Posterior vena cava (tissue), 2 donors: ENCODE data around the gene ADD3. TPM values are rescaled to one million over a fixed set of nuclear protein-coding genes. Genes with fewer than 3 reads are reported as not detected.
"Not testable (repeated sequence)": the region's sequence is repeated elsewhere in the genome, so short reads cannot be mapped to it uniquely, and the experiment has no call there.

Experiments
- DNase-seq: peaks from one replicate; pipeline ENCODE4 v3.0.0-alpha.2; 2020; ENCODE audit warnings: low spot score
- intact Hi-C, 2 donors: fragments of 100-400 bp; cut with DNase I; formaldehyde crosslinking; loops; one replicate each; pipeline versions ENCODE4 v1.14.1 to v1.14.2; 2022 to 2023
- total RNA-seq, 2 donors: library from RNA; stranded (reverse); fragmentation: NEBNext Ultra II Directional; extraction: Animal tissue kit (Norgen Biotek cat#: 25700); gene quantifications; one replicate each; pipeline ENCODE4 v1.2.1, GENCODE V29; 2021
- donor health status: DM: yes; HTN: yes; CAD: no.
- donor health status: DM: yes; HTN: yes; CAD: no.

ADD3 gene
- total RNA-seq, 2 donors from 2014 or later, result 95.0 to 116 TPM

DNA sequence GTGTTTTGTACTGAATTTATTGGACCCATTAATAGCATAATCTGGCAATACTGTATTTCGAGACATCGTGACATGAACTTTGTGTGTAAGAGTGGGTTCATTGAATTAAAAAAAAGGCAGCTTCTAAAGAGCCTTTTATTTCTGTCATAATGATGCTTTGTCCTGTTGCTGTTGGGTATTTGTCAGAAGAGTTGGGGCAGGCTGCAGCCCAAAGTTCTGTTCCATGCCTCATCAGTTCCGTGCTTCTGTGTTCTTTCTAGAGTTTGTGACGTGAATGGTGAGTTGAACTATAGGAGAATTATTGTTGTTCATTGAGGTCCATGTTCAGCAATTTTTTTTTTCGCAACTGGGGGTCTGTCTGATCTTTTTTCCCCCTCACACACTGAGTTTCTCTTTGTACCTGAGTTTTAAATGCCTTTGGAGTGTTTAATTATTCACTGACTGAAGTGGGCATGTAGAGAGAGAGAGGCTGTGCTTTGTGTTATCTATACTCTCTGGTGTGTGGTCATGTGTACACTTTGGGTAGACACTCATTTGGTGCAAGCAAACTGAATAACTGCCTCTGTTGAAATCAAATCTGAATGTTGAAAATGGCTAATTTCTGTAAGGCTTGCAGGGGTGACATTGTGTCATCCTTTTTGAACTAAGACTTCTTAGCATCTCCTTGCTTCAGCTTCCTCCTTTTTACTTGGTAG is 69.8 kb downstream of the ADD3 start:
- intact Hi-C loops, result no loop called here
- no peak for DNase-seq

DNA sequence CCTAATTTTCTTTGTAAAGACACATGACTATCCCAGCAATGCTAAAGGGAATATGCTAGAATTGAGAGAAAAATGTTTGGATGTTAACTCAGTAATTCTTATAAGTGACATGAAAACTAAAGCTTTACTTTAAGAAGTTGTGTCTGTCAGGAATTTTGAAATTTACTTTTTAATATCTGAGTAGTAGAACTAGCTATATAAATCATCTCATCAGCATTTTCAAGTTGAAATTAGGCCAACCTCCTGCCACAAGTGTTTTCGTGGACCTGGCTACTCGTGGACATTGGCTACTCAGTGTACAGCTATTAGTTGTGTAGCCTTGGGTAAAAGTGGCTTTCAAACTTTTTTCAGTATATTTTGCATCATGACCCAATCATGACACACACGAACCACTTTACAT is 70.5 kb downstream of the ADD3 start:
- no peak for DNase-seq
- intact Hi-C loops, result no loop called here

DNA sequence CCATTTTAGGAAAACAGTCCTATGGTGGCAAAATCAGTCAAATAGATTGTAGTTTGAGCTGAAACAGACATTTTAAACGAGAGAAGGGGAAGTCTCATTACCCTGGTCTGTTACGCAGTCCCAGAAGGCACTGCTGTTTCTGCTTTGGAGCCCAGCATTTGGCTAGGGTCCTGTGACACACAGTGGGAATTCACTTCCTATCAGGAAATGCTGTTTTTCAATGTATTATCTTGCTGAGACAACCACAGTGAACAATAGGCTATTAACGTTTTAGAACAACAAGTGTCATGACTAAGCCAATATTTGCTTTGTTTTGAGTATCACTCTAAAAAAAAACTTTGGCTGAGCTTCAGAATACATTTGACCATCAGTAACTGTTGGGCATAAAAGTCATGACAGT is 74.1 kb downstream of the ADD3 start:
- intact Hi-C loops, result no loop called here
- DNase-seq, result no peak

DNA sequence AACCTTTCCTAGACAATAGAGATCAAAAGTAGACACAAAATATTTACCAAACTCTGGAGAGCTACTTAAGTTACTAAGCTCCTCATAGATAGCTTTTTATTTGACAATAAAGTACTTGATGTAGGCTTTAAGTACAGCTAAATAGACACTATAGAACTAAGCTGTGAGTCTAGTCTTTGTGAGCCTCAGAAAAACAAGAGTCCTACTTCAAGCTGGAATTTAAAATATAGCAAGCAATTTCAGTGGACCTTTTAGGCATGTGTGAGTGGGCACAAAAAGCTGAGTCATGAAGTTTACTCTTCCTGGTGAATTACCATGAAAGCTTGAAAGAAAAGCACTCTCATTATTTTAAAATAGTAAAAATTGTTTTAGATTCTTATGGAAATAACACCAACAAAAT is 76.1 kb downstream of the ADD3 start:
- intact Hi-C loops, result no loop called here
- DNase-seq, result no peak

DNA sequence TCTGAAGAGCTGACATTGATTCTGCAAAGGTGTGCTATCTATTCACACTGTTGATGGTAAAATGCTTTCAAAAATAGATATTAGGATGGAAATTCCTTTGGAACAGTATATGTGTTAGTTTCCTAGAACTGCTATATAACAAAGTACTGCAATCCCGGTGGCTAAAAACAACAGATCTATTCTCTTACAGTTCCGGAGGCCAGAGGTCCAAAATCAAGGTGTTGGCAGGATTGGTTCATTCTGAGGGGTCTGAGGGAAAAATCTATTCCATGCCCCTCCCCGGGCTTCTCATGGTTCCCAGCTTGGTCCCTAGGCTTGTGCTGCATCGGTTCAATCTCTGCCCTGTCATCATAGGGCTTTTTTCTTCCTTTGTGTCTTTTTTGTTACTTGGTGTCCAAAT is 79.9 kb downstream of the ADD3 start:
- intact Hi-C loops, result no loop called here

DNA sequence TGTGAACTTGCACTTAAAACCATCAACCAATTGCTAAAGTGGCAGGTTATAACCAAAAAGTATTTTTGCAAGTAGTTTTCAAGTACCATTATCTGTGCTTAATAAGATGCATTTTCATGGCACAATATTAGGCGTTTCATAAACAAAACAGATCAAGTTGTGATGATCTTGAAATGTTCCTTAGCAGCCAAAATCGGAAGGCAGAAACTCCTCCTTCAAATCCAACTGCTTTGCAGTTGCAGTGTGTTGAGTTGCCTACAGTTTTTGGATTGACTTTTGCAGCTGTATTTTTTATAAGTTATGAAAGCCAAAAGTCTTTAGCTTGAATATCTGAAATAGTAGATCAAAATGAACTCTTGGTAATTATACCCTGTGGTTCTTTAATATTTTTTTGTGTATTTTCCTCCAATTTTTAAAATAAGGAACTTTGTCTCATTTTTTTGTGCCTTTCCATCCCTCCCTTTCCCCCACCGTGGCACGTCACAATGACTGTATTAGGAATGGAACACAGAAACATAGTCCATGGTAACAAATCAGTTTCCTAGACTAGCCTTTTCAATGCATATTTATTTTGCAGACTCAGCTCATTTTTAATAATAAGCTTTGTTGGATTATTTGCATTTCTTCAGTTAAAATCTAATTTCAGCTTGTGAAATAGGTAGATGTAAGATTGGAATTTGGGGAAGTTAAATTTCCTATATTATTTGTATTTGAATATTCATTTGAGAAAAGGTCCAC is 80.8 kb downstream of the ADD3 start:
- no peak for DNase-seq
- intact Hi-C loops, result no loop called here

More for the DNA sequence above, 79.9 kb downstream of the ADD3 start:
- no peak for DNase-seq

DNA sequence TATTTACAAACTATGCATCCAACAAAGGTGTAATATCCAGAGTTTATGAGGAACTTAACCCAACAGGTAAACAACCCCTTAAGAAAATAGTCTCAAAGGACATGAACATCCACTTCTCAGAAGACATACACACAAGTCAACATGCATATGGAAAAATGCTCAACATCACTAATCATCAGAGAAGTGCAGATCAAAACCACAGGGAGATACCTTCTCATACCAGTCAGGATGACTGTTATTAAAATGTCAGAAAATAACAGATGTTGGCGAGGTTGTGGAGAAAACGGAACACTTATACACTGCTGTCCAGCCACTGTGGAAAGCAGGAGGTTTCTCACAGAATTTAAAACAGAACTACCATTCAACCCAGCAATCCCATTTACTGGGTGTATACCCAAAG is 84.0 kb downstream of the ADD3 start:
- intact Hi-C loops, result no loop called here

DNA sequence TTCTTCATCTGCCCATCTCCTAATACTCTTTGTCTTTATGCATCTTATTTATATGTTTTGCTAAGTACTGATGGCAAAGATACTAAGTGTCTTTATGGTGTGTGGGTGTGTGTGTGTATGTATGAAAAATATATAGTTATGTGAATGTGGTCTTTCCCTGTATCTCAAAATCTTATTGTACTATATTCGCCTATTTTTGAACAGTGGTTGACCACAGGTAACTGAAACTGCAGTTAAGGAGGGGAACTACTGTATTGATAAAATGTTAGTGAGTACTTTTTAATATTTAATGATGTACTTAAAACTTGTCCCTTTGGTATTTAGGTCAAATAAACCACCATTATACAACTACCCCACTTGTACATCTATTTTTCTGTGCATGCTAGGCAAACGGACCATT is 85.9 kb downstream of the ADD3 start:
- intact Hi-C loops, result no loop called here
- no peak for DNase-seq

More for the DNA sequence above, 84.0 kb downstream of the ADD3 start:
- DNase-seq, result no peak

DNA sequence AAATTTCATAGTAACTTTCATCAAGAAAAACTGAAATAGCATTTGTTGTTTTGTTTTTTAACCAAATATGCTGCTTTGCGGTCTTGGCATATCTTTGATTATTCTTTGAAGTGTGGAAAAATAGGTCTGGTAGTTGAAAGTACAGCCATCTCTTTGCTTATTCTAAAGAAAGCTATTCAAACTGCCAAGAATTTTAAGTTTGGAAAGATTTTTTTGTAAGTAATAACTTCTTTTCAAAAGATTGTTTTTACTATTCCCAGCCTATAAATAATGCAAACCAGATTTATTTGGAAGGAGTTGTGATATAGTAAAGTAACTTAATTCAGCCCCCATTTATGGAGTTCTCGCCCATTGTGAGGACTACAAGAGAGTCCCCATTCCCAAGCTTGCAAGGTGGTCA is 87.0 kb downstream of the ADD3 start:
- DNase-seq, result no peak
- intact Hi-C loops, result no loop called here

DNA sequence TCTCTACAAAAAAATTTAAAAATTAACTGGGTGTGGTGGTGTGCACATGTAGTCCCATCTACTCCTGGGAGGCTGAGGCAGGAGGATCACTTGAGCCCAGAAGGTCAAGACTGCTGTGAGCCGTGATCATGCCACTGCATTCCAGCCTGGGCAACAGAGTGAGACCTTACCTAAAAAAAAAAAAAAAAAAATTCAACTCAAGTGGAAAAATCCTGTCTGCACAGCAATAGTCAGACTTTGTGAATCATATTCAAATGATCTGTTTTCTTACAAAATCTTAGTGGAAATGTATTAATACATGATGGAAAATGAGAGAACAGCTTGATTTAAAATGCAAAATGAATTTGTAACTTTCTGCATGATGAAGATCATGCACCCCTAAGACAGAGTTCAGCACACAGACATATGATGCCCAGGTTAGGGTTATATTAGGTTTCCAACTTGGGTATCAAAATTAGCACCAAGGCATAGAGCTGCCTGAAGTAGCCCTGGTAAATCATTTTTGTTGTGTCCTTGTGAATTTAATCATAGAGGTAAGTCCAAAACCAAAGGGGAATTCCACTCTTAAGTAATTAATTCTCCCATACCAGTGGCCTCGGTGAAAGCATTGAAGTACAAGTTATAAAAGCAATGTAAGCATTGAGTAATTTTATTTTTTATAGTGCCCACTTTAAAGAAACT is 93.8 kb downstream of the ADD3 start:
- intact Hi-C loops, result no loop called here

DNA sequence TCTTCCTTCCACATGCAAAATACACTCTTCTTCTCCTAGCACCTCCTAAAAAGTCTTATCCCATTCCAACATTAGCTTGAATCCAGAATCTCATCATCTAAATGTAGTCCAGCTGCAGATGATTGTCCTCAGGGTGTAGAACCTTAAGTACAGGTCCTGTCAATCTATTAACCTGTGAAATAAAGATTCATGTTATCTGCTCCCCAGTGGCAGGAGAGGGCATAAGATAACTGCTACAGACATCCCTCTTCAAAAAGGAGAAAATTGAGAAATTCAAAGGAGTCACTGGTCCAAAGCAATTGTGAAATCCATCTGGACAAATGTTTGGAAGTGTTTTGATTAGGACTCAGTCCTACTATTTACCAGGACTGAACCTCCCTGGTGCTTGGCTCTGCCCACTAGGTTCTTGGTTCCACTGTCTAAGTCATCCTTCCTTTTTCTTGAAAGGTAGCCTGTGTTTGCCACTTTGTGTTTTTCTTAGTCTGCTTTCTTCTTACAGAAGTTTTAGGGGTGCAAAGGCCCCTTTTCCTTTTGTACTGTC is 96.2 kb downstream of the ADD3 start:
- intact Hi-C loops, result no loop called here
- no peak for DNase-seq

More for the DNA sequence above, 93.8 kb downstream of the ADD3 start:
- DNase-seq, result no peak

DNA sequence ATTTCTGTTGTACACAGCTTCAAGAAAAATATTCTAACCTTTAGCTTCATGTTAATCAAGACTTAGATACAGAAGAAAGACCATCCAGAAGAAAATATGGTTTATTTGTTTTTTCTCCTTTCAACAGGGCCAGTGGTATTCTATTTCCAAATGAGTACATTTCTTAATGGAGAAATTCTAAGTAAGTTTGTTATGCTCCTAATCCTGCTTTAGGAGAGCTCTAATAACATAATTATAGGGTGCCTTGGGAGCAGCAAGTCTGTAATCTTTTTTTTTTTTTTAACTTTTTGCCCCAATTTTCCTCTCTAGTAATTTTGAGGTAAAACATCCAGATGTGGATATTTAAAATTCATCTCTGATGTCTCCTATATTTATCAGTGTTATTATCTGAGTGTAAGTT is 98.1 kb downstream of the ADD3 start:
- intact Hi-C loops, result no loop called here
- DNase-seq, result no peak

DNA sequence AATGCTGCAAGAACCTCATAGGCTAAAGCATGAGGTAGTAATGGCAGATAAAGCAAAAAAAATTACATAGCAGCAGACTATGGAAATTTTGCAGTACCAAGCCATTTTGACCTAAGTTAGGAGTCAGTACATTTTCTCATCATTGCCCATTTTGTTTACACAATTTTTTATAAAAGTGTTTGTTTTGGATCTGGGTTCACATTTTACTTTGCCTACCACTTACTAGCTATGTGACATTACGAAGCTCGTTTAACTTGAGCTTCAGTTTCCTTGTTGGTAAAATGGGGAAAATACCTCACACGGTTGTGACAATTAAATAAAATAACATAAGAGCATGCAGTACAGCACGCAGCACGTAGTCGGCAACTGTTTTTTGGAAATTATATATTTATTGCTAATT is 99.6 kb downstream of the ADD3 start:
- intact Hi-C loops, result no loop called here
- no peak for DNase-seq

DNA sequence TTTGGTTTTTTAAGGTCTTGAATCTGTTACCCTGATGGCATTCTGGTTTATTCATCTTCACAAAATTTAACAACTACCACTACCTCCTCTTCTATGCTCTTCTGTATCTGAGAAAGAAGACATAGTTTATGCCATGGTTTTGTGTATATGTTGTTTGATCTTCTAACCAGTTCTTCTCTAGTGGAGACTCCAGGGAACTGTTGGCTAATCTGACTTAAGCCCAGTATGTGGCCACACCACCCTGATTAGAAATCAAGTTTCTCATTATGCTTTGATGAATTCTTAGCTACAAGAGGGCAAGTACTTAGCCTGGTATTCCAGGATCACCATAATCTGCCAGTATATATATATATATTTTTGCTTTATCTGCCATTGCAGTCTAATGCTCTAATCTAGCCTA is 100.1 kb downstream of the ADD3 start:
- DNase-seq, result no peak

DNA sequence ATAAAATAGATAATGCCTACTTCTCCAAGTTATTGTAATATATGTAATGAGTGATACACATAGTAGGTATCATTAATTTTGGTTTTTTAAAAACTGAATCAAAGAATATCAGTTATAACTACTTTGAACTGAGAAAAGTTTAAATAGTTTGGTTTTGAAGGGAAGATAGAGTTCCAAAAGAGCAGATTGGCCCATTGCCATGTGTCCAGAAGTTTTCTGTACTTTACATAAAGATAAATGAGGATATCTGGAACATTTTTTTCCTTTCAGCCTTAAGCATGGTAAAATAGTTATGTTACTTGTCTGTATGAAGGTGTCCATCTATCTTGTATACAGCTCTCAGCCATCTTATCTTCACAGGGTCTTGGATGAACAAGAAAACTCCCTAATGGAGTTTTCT is 101.7 kb downstream of the ADD3 start:
- intact Hi-C loops, result no loop called here
- no peak for DNase-seq

More for the DNA sequence above, 100.1 kb downstream of the ADD3 start:
- intact Hi-C loops, result no loop called here

DNA sequence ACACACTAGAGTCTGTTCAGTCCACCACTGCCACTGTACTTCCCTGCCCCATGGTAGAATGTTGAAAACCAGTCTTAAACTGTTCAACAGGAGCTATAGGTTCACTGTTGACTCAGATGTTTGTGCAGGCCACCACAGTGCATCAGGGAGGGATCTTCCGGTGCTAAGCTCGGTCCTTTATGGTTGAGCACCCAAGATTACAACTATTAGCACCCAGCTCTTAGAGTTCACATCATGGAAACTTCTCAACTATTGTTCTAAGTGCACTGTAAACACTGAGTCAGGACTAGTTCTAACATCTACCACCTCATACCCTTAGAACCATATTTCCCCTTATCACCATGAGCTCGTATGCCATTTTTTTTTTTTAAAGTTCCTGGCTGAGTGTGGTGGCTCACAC is 102.6 kb downstream of the ADD3 start:
- no peak for DNase-seq
- intact Hi-C loops, result no loop called here

DNA sequence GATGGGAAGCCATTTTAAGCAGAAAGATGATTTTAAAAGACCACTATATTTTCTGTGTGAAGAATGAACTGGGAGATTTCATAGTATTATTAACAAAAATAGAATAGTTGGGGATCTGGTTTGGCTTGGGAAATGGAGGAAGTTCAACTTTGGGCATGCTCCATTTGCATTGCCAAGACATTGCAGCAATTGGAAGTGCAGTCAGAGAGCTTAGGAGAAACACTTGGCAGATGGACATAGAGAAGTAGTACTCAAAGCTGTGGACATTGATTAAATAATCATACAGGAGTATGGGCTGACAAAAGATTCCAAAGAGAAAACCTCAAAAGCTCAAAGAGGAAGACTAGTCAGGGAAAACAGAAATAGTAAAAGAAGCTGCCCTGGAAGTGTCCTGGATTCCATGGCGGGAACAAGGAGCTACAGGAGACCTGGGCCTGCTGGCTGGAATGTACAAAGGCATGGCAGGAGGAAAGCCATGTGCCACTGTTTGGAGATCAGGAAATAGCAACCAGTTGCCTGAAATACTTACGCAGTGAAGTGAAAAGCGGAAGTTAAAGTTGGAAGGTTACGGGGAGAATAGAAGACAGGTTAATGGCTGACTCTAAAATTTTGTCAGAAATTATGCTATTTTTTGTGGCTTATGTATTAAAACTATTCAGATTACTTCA is 106.0 kb downstream of the ADD3 start:
- DNase-seq, result no peak
- intact Hi-C loops, result no loop called here

DNA sequence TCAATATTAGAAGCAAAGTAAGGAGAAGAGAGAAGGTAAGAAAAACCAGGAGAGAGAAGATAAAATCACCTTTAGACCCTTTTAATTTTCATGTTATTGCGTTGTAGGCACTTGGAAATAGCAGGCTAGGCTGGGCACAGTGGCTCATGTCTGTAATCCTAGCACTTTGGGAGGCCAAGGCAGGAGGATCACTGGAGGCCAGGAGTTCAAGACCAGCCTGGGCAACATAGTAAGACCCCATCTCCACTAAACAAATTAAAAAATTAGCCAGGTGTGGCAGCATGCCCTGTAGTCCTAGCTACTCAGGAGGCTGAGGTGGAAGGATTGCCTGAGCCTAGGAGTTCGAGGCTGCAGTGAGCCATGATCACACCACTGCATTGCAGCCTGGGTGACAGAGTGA is 106.9 kb downstream of the ADD3 start:
- DNase-seq, intact Hi-C loops: not testable (repeated sequence)

DNA sequence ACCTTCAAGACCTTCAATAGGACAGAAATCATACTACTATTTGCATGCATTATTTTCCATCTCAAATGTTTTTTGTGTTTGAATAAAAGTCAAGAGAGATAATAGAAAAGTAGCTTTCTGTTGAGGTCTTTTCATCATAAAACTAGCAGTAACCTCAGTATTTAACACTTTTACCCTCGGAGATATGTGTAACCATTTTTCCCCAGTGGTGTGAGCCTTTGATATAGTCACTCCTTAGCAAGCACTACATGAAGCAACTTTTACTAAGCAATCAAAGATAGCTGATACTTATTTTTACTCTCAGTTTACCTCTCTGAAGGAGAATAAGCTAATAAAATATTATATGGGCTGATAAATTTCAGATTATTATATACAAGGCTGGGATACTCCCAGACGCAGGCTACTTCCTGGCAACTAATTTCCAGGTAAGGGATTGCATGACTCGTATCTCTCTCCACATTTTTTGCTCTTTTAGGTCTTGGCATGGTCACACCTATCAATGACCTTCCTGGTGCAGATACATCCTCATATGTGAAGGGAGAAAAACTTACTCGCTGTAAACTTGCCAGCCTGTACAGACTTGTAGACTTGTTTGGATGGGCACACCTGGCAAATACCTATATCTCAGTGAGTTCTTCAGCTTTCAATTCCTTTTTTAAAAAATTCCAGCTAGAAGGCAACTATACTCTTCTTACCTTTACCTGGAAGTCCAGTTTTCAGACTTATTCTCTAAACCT is 108.2 kb downstream of the ADD3 start:
- DNase-seq, result no peak
- intact Hi-C loops, result no loop called here
